GM19023 (cell line): ENCODE measurements around the gene DOK1.

Source experiments
- ATAC-seq: cut with Tn5 transposase; IDR thresholded peaks from one replicate; pipeline ENCODE4 v1.9.1; 2021; ENCODE audit warnings: mild to moderate bottlenecking, moderate library complexity; ENCODE audit not compliant: unreplicated experiment

DOK1 gene

GRCh38 chr2:74596584-74596983 lies 42.1 kb downstream of the DOK1 start:
- ATAC-seq: no peak

- ATAC-seq: no peak
Measured at GRCh38 chr2:74597410-74597809, 42.9 kb downstream of the DOK1 start.

GRCh38 chr2:74599676-74600075 lies 45.2 kb downstream of the DOK1 start:
- ATAC-seq: no peak

GRCh38 chr2:74602586-74603281 lies 48.2 kb downstream of the DOK1 start:
- ATAC-seq: no peak

GRCh38 chr2:74603282-74604000 lies 48.9 kb downstream of the DOK1 start:
- no peak for ATAC-seq

- ATAC-seq: no peak
Measured at GRCh38 chr2:74606927-74607326, 52.4 kb downstream of the DOK1 start.
